WTC11 (cell line): ENCODE measurements around the gene PLPP3. TPM values are rescaled to one million over a fixed set of nuclear protein-coding genes. Genes with fewer than 3 reads are reported as not detected.

ENCODE experiments used
- ATAC-seq: fragments of 200-7000 bp; cut with Tn5 transposase; 2 replicates; pipeline ENCODE4 v1.10.0; 2021; ENCODE audit warnings: mild to moderate bottlenecking, moderate library complexity
- CTCF ChIA-PET: fragments of 300-600 bp; sonication (Branson Sonifier 250); formaldehyde crosslinking; loops from one replicate; lab custom pipeline; 2021; ENCODE audit warnings: antibody characterized with exemption; lab: Charles Lee
- POLR2A ChIA-PET: fragments of 350-600 bp; sonication (Branson Sonifier 250); formaldehyde crosslinking; loops from one replicate; lab custom pipeline; 2021; ENCODE audit warnings: antibody characterized with exemption; lab: Charles Lee
- DNase-seq: peaks from one replicate; pipeline ENCODE4 v3.0.0; 2021; ENCODE audit warnings: low spot score
- H3K27ac Mint-ChIP-seq: 2 replicates; pipeline ENCODE4 v1.8.0; 2021; ENCODE audit warnings: mixed read lengths
- H3K27me3 Mint-ChIP-seq: 2 replicates; pipeline ENCODE4 v1.8.0; 2021; ENCODE audit warnings: low read depth, mild to moderate bottlenecking, moderate library complexity, mixed read lengths
- H3K36me3 Mint-ChIP-seq: 2 replicates; pipeline ENCODE4 v1.8.0; 2021; ENCODE audit warnings: mixed read lengths
- H3K4me1 Mint-ChIP-seq: 2 replicates; pipeline ENCODE4 v1.8.0; 2022; ENCODE audit warnings: mixed read lengths
- H3K4me3 Mint-ChIP-seq: 2 replicates; pipeline ENCODE4 v1.8.0; 2021; ENCODE audit warnings: mild to moderate bottlenecking, moderate library complexity, mixed read lengths
- H3K9me3 Mint-ChIP-seq: 2 replicates; pipeline ENCODE4 v1.8.0; 2021; ENCODE audit warnings: mixed read lengths
- AFF4 ChIP-seq: sonication (generic); formaldehyde crosslinking; IDR thresholded peaks from 2 replicates; pipeline ENCODE4 v1.8.1; 2023; ENCODE audit warnings: mild to moderate bottlenecking, missing genetic modification reagents, borderline replicate concordance
- CBFB ChIP-seq: sonication (generic); formaldehyde crosslinking; IDR thresholded peaks from 2 replicates; pipeline ENCODE4 v1.8.1; 2022; ENCODE audit warnings: mild to moderate bottlenecking, low read depth, missing genetic modification reagents
- CREM ChIP-seq: sonication (generic); formaldehyde crosslinking; IDR thresholded peaks from 2 replicates; pipeline ENCODE4 v1.8.1; 2022; ENCODE audit warnings: mild to moderate bottlenecking, missing genetic modification reagents, moderate library complexity
- ETV6 ChIP-seq: sonication (generic); formaldehyde crosslinking; IDR thresholded peaks from 2 replicates; pipeline ENCODE4 v1.8.1; 2022; ENCODE audit warnings: mild to moderate bottlenecking, missing genetic modification reagents
- HMGA2 ChIP-seq: fragments of 250-450 bp; sonication (Bioruptor Pico); IDR thresholded peaks from 2 replicates; pipeline ENCODE4 v1.4.0; 2021; ENCODE audit warnings: mild to moderate bottlenecking, moderate library complexity
- NR1H2 ChIP-seq: sonication (generic); formaldehyde crosslinking; IDR thresholded peaks from 2 replicates; pipeline ENCODE4 v1.9.0; 2021; ENCODE audit warnings: mild to moderate bottlenecking, moderate library complexity, missing genetic modification reagents
- TP53 ChIP-seq: sonication (generic); formaldehyde crosslinking; IDR thresholded peaks from 2 replicates; pipeline ENCODE4 v1.8.1; 2023; ENCODE audit warnings: mild to moderate bottlenecking, missing genetic modification reagents
- total RNA-seq: library from RNA; stranded (reverse); gene quantifications from 3 replicates; pipeline ENCODE4 v1.2.3, GENCODE V29; 2021
- TF ChIP-seq, protein P1 (sequence below): fragments of 250-450 bp; sonication (Bioruptor Pico); conservative IDR thresholded peaks from 2 replicates; pipeline ENCODE4 v1.9.0; 2021; ENCODE audit warnings: mild to moderate bottlenecking
- TF ChIP-seq, protein P2 (sequence below): sonication (generic); formaldehyde crosslinking; IDR thresholded peaks from 2 replicates; pipeline ENCODE4 v1.8.1; 2022; ENCODE audit warnings: low read depth, missing genetic modification reagents, borderline replicate concordance
- TF ChIP-seq, protein P3 (sequence below): sonication (generic); formaldehyde crosslinking; IDR thresholded peaks from 2 replicates; pipeline ENCODE4 v1.8.1; 2023; ENCODE audit warnings: mild to moderate bottlenecking, missing genetic modification reagents, moderate library complexity

The PLPP3 gene
- total RNA-seq, 1 experiment from 2014 or later, result 31.0 TPM

DNA sequence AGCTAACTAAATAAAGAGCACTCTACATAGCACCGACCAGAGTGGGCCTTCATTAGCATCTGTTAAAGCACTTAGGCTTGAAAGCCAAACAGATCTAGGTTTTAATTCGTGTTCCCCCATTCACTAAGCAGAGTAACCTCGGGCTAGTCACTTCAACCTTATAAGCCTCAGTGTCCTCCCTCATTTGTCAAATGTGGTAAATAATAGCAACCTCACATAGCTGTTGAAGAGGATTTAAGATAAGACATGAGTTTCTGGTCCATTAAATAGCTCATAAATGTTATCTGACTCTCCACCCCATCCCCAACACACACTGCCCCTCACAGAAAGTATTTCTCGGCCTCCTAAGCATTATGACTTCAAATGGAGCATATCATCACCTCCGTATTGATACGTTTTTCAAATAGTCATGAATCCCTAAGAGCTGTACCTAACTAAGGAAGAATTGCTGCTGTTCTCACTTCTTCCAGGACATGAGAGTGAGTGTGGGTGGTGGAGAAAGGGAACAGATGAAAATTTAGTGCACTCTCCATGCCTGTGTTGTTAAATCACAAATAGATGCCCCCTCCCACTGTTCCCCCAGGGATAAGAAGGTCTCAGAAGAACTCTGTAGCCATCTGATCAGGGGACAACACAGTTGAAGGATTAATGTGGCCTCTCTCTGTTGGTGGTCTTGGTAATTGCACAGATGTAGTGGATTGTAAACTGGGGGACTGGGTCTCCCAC, 47.6 kb downstream of the PLPP3 start:
- peaks cover 30% of the 10 kb centered on the region for H3K4me1 Mint-ChIP-seq
- CTCF ChIA-PET, result interaction anchor here (0.6 kb wide), 1 partner anchor 36 kb away, joined by 3 read pairs; no protein-coding TSS in a partner anchor
- H3K36me3 Mint-ChIP-seq, result peaks cover 7% of the 10 kb centered on the region
- ATAC-seq (no peak), DNase-seq (no peak)
- no peak overlapping the region for H3K27ac Mint-ChIP-seq
- H3K4me3 Mint-ChIP-seq, result no peak overlapping the region
- no peaks in the 10 kb centered on the region for H3K27me3 Mint-ChIP-seq
- POLR2A ChIA-PET, result no interaction called here
- no peaks in the 10 kb centered on the region for H3K9me3 Mint-ChIP-seq
- 0 out of 2 replicates have a peak, but pooled peaks have one; percentile 9 for TF ChIP-seq ETV6 (CRISPR knock-in tag)
- TF ChIP-seq NR1H2 (CRISPR knock-in tag), result no peak
- TF ChIP-seq, all 79 proteins: peak for 1

DNA sequence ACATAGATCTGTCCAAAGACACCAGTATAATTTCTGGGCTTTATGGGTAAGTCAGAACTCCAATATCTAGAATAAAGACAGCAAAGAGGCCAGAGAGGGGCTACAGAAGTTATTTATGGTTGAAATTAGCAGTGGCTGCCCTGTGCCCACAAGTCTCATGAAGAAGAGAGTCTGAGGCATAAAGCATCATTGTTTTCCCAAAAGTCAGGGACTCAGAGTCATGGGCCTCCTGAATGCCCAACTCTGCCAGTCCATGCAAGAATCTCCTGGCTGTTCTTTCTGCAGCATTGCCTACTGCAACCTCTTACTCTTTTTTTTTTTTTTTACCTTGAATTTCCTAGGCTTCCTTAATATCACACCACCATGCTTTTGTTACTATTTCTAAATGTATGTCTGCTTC, 49.6 kb downstream of the PLPP3 start:
- Mint-ChIP-seq H3K4me3 (no peak overlapping the region), H3K4me1 (peaks cover 46% of the 10 kb centered on the region), H3K9me3 (no peaks in the 10 kb centered on the region), H3K27ac (no peak overlapping the region), H3K27me3 (no peaks in the 10 kb centered on the region), H3K36me3 (peaks cover 11% of the 10 kb centered on the region)
- POLR2A ChIA-PET, result interaction anchor here (1.1 kb wide), 1 partner anchor 49 kb away, joined by 3 read pairs; no protein-coding TSS in a partner anchor
- no peak for DNase-seq
- TF ChIP-seq AFF4 (CRISPR knock-in tag) (no peak), TP53 (no peak), HMGA2 (CRISPR knock-in tag) (no peak), CREM (CRISPR knock-in tag) (no peak)
- TF ChIP-seq, protein P1, sequence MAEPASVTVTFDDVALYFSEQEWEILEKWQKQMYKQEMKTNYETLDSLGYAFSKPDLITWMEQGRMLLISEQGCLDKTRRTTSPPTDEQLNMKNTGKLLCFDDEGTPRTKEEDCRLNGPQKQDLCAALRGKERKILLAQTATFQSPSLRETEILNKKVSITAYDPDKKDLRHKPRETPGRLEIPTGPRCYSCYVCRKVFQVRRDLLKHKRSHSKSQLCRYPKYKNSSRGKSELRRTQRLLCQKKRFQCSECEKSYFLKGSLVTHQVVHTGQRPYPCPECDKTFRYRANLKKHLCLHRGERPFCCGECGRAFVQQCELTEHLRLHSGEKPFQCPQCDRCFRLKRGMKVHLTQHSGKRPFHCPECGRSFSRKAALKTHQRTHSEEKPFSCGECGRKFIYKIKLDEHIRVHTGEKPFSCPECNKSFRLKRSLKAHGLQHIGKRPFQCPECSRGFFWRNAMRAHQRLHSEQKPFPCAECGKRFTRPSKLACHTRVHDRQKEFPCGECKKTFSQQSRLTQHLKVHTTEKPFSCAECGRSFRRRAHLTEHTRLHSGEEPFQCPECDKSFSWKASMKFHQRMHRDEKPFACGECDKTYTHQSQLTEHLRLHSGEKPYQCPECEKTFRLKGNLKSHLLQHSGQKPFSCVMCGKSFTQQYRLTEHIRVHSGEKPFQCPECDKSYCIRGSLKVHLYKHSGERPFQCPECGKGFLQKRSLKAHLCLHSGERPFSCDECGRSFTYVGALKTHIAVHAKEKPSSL (CRISPR knock-in tag), result no peak
- TF ChIP-seq, protein P2, sequence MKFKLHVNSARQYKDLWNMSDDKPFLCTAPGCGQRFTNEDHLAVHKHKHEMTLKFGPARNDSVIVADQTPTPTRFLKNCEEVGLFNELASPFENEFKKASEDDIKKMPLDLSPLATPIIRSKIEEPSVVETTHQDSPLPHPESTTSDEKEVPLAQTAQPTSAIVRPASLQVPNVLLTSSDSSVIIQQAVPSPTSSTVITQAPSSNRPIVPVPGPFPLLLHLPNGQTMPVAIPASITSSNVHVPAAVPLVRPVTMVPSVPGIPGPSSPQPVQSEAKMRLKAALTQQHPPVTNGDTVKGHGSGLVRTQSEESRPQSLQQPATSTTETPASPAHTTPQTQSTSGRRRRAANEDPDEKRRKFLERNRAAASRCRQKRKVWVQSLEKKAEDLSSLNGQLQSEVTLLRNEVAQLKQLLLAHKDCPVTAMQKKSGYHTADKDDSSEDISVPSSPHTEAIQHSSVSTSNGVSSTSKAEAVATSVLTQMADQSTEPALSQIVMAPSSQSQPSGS (CRISPR knock-in tag), result no peak
- TF ChIP-seq, all 79 proteins: peak for 0
- ATAC-seq, result no peak
- CTCF ChIA-PET, result no interaction called here

- Mint-ChIP-seq H3K4me1 (peaks cover 49% of the 10 kb centered on the region), H3K27ac (peak overlapping the region; percentile 91)
- peak; percentile 55 for ATAC-seq
Measured at GRCh38 chr1:56527548-56528302, 51.6 kb downstream of the PLPP3 start.

More at GRCh38 chr1:56527548-56528302, 51.6 kb downstream of the PLPP3 start:
- peaks cover 28% of the 10 kb centered on the region for H3K36me3 Mint-ChIP-seq
- ChIA-PET POLR2A (no interaction called here), CTCF (interaction anchor here (1.1 kb wide), 1 partner anchor 10 kb away, joined by 3 read pairs; no protein-coding TSS in a partner anchor)
- H3K9me3 Mint-ChIP-seq, result no peaks in the 10 kb centered on the region
- peak overlapping the region; percentile 46 for H3K4me3 Mint-ChIP-seq
- no peak for DNase-seq
- no peaks in the 10 kb centered on the region for H3K27me3 Mint-ChIP-seq
- TF ChIP-seq, protein P3, sequence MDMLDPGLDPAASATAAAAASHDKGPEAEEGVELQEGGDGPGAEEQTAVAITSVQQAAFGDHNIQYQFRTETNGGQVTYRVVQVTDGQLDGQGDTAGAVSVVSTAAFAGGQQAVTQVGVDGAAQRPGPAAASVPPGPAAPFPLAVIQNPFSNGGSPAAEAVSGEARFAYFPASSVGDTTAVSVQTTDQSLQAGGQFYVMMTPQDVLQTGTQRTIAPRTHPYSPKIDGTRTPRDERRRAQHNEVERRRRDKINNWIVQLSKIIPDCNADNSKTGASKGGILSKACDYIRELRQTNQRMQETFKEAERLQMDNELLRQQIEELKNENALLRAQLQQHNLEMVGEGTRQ (CRISPR knock-in tag), result peak; percentile 32; the same call in 1 of the 2 replicates
- TF ChIP-seq CBFB (CRISPR knock-in tag), result no peak
